SJCRH30 (cell line): ENCODE data around the gene METTL3. TPM values are rescaled to one million over a fixed set of nuclear protein-coding genes. Genes with fewer than 3 reads are reported as not detected.

Experiments
- DNase-seq, 2 experiments: peaks; one replicate each; pipeline ENCODE4 v3.0.0-alpha.2; 2015 to 2020
- H3K27ac ChIP-seq: fragments of 250-450 bp; sonication (Bioruptor Pico); 2 replicates; pipeline ENCODE4 v1.5.1; 2020; ENCODE audit warnings: mild to moderate bottlenecking, moderate library complexity
- H3K27me3 ChIP-seq: fragments of 250-450 bp; sonication (Bioruptor Pico); 2 replicates; pipeline ENCODE4 v1.5.1; 2020; ENCODE audit warnings: mild to moderate bottlenecking, moderate library complexity
- H3K36me3 ChIP-seq: fragments of 250-450 bp; sonication (Bioruptor Pico); 2 replicates; pipeline ENCODE4 v1.5.1; 2020; ENCODE audit warnings: mild to moderate bottlenecking, moderate library complexity
- H3K4me1 ChIP-seq: fragments of 250-450 bp; sonication (Bioruptor Pico); 2 replicates; pipeline ENCODE4 v1.5.1; 2020; ENCODE audit warnings: mild to moderate bottlenecking, moderate library complexity
- H3K4me3 ChIP-seq: fragments of 250-450 bp; sonication (Bioruptor Pico); 2 replicates; pipeline ENCODE4 v1.5.1; 2020; ENCODE audit warnings: mild to moderate bottlenecking, moderate library complexity
- H3K9me3 ChIP-seq: fragments of 250-450 bp; sonication (Bioruptor Pico); replicated peaks from 2 replicates; pipeline ENCODE4 v1.5.1; 2020; ENCODE audit warnings: mild to moderate bottlenecking, moderate library complexity
- total RNA-seq: library from RNA; depleted of rRNA; stranded (reverse); fragments of >200 nt; shearing (Covaris generic); gene quantifications from 2 replicates; pipeline ENCODE4 v1.2.3, GENCODE V29; 2014; rRNA removed

The METTL3 gene
- total RNA-seq, 1 experiment from 2014 or later: 56.5 TPM

DNA sequence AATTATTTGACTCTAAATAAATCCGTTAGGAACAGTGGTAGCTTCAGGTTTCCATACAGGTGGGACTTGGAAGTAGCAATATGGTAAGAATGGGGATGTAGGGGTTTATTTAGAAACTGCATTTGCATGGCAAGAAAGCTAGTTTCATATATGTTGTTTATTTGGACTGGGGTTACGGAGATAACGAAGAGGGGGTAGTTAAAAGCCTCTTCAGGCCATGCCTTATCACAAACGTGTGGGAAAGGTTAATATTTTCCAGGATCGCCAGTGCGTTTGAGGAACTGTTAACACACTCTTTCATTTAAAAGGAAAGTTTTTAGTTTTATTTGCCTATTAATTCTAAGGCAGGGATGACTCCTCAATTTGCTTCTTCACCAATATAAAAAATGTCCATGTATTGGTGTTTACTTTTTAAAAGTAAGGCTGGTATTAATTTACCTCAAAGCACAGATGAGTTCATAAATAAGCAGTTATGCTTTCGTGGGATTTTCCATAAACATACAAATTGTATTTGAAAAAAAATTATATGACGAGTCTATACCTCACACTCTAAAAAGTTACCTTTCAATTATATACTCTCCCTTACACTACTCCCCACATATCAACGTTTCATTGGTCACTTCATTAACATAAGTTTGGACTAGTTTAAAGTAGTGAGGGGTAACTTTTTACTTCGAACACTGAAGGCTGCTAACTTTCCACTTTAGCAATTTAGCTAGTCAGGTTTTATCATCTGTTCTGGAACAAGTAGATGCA, 35.2 kb downstream of the METTL3 start:
- Histone ChIP-seq H3K36me3 (peaks cover 8% of the 10 kb centered on the region), H3K9me3 (no peaks in the 10 kb centered on the region), H3K27me3 (no peaks in the 10 kb centered on the region), H3K4me1 (no peaks in the 10 kb centered on the region), H3K4me3 (peak overlapping the region; percentile 85), H3K27ac (peak overlapping the region; percentile 38; the same call in 1 of the 2 replicates)
- no peak for DNase-seq

- peaks cover 13% of the 10 kb centered on the region for H3K36me3 ChIP-seq
- H3K9me3 ChIP-seq: no peaks in the 10 kb centered on the region
- DNase-seq: peak; percentile 39 to 46
- 0 out of 2 replicates have a peak, but pooled peaks cover 10% of the 10 kb centered on the region for H3K4me1 ChIP-seq
- no peaks in the 10 kb centered on the region for H3K27me3 ChIP-seq
- H3K4me3 ChIP-seq: no peak overlapping the region
- peak overlapping the region; percentile 20; the same call in 1 of the 2 replicates for H3K27ac ChIP-seq
Measured at GRCh38 chr14:21467616-21468015, 43.5 kb downstream of the METTL3 start.

GRCh38 chr14:21455912-21456667, 55.0 kb downstream of the METTL3 start, which contains the start of gene CHD8:
Gene CHD8, minus strand, starts transcription at chr14:21456123. Its CDS starts 24,480 bp downstream, at chr14:21431643.
- Histone ChIP-seq H3K36me3 (peaks cover 6% of the 10 kb centered on the region; the same call in 1 of the 2 replicates), H3K4me1 (peaks cover 3% of the 10 kb centered on the region), H3K27ac (peak within 1 kb of the TSS; percentile 76), H3K9me3 (no peaks in the 10 kb centered on the region), H3K27me3 (no peaks in the 10 kb centered on the region), H3K4me3 (peak within 1 kb of the TSS; percentile 75)
- peak; percentile 100 for DNase-seq

- no peaks in the 10 kb centered on the region for H3K9me3 ChIP-seq
- DNase-seq: no peak
- H3K27ac ChIP-seq: peak overlapping the region; percentile 34
- H3K36me3 ChIP-seq: peaks cover 2% of the 10 kb centered on the region; the same call in 1 of the 2 replicates
- H3K4me1 ChIP-seq: peaks cover 3% of the 10 kb centered on the region
- peak overlapping the region; percentile 75 for H3K4me3 ChIP-seq
- H3K27me3 ChIP-seq: no peaks in the 10 kb centered on the region
Measured at GRCh38 chr14:21455592-21455911, 55.6 kb downstream of the METTL3 start.

- no peaks in the 10 kb centered on the region for H3K9me3 ChIP-seq
- H3K27ac ChIP-seq: no peak overlapping the region
- H3K4me1 ChIP-seq: peaks cover 3% of the 10 kb centered on the region
- H3K4me3 ChIP-seq: peak overlapping the region; percentile 75
- H3K36me3 ChIP-seq: peaks cover 5% of the 10 kb centered on the region; the same call in 1 of the 2 replicates
- no peak for DNase-seq
- no peaks in the 10 kb centered on the region for H3K27me3 ChIP-seq
Measured at GRCh38 chr14:21454843-21455544, 56.1 kb downstream of the METTL3 start.

- Histone ChIP-seq H3K9me3 (no peaks in the 10 kb centered on the region), H3K27me3 (no peaks in the 10 kb centered on the region), H3K4me1 (peaks cover 2% of the 10 kb centered on the region), H3K4me3 (no peak overlapping the region), H3K36me3 (peaks cover 5% of the 10 kb centered on the region; the same call in 1 of the 2 replicates), H3K27ac (no peak overlapping the region)
- DNase-seq: no peak
Measured at GRCh38 chr14:21449899-21450216, 61.3 kb downstream of the METTL3 start.

Other genes with a start within 250 kb of the METTL3 start
- gene HNRNPC, start 241.9 kb downstream of the METTL3 start, total RNA-seq: 1,205 and 1,219 TPM in 2 replicates
- not detected in 2 replicates for gene RPGRIP1, start 231.3 kb downstream of the METTL3 start, total RNA-seq
- gene SUPT16H, start 127.3 kb downstream of the METTL3 start, total RNA-seq: 195 and 216 TPM in 2 replicates
- gene CHD8, start 55.2 kb downstream of the METTL3 start, total RNA-seq: 61.7 and 63.7 TPM in 2 replicates
- gene RAB2B, start 34.4 kb downstream of the METTL3 start, total RNA-seq: 25.0 and 26.3 TPM in 2 replicates
- 26.4 and 27.7 TPM in 2 replicates for gene TOX4, start 34.1 kb downstream of the METTL3 start, total RNA-seq
- 16.4 and 19.7 TPM in 2 replicates for gene SALL2, start 15.0 kb upstream of the METTL3 start, total RNA-seq
- not detected in 2 replicates for gene OR10G3, start 68.7 kb upstream of the METTL3 start, total RNA-seq
- gene OR10G2, start 123.6 kb upstream of the METTL3 start, total RNA-seq: not detected in 2 replicates
- gene OR4E2, start 142.5 kb upstream of the METTL3 start, total RNA-seq: not detected in 2 replicates
- not detected in 2 replicates for gene OR4E1, start 162.5 kb upstream of the METTL3 start, total RNA-seq